ENCODE results near the gene OPTC. TPM values are rescaled to one million over a fixed set of nuclear protein-coding genes. Genes with fewer than 3 reads are reported as not detected.
A peak's percentile ranks its signal among the peaks of the same experiment; 100 is the strongest.

Gene OPTC
- total RNA-seq, 1 donor: not detected

DNA sequence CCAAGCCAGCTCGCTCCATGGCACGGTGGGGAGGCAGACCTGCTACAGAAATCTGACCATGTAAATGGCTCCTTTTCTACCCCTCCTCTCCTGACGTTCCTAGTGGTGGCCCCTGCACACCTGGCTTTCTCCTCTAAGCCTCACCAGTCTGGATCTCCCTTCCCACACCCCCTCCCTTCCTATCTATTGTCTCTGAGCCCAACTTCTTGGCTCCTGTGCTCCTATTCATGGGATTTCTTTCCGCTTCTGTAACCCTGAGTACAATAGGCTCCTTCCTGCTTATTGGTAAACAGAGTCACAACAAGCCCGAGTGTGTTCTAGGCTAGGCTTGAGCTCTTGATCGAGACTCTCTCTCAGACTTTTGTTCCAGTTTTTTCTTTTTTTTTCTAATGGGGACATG lies 17.6 kb downstream of the OPTC start:
- no peak overlapping the region for H3K27ac ChIP-seq (ENCODE audit: low read depth, low read length)
- DNase-seq (ENCODE audit: insufficient read length, low spot score, missing footprints): no peak
- H3K4me1 ChIP-seq (ENCODE audit: insufficient read depth, low read length): peaks cover 40% of the 10 kb centered on the region

DNA sequence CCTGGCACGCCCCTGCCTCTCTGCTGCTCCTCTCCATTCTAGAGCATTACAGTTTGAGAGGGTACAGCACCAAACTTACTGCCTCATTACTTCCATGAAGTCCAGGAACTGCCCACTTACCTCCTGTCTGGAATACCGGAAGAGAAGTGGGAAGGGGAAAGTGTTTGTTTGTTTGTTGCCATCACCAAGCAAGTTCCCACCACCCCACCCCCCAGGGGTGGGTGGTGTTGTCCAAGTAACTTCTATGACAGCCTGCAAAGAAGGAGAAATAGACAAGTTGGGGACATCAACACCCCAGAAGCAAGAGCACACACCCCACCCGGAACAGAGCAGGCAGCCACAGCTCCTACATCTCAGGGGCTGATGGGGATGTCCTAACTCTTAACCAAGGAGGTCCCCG lies 18.0 kb downstream of the OPTC start:
- H3K27me3 ChIP-seq (ENCODE audit: insufficient read depth, low read length): no peaks in the 10 kb centered on the region
- TF ChIP-seq, protein P1, sequence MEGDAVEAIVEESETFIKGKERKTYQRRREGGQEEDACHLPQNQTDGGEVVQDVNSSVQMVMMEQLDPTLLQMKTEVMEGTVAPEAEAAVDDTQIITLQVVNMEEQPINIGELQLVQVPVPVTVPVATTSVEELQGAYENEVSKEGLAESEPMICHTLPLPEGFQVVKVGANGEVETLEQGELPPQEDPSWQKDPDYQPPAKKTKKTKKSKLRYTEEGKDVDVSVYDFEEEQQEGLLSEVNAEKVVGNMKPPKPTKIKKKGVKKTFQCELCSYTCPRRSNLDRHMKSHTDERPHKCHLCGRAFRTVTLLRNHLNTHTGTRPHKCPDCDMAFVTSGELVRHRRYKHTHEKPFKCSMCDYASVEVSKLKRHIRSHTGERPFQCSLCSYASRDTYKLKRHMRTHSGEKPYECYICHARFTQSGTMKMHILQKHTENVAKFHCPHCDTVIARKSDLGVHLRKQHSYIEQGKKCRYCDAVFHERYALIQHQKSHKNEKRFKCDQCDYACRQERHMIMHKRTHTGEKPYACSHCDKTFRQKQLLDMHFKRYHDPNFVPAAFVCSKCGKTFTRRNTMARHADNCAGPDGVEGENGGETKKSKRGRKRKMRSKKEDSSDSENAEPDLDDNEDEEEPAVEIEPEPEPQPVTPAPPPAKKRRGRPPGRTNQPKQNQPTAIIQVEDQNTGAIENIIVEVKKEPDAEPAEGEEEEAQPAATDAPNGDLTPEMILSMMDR (IDR thresholded peaks at IDR 0.05; ENCODE audit: extremely low read depth, low read depth, low read length): no peak
- H3K9me3 ChIP-seq (ENCODE audit: low read depth, low read length): no peaks in the 10 kb centered on the region
- peak overlapping the region; percentile 88 for H3K27ac ChIP-seq (ENCODE audit: low read depth, low read length)
- no peak overlapping the region for H3K4me3 ChIP-seq (ENCODE audit: insufficient read depth, low read length)
- H4K20me1 ChIP-seq (ENCODE audit: insufficient read depth, low read length): no peaks in the 10 kb centered on the region
- peaks cover 39% of the 10 kb centered on the region for H3K4me1 ChIP-seq (ENCODE audit: insufficient read depth, low read length)
- no peak overlapping the region for H3K4me2 ChIP-seq (ENCODE audit: insufficient read depth, low read length)
- H2AFZ ChIP-seq (ENCODE audit: low read length): no peak overlapping the region
- no peaks in the 10 kb centered on the region for H3K79me2 ChIP-seq (ENCODE audit: insufficient read depth, low read length)
- no peaks in the 10 kb centered on the region for H3K36me3 ChIP-seq (ENCODE audit: insufficient read depth, low read length)
- DNase-seq (ENCODE audit: insufficient read length, low spot score, missing footprints): no peak

More for the DNA sequence above, 17.6 kb downstream of the OPTC start:
- Histone ChIP-seq H3K9me3 (ENCODE audit: low read depth, low read length) (no peaks in the 10 kb centered on the region), H3K36me3 (ENCODE audit: insufficient read depth, low read length) (no peaks in the 10 kb centered on the region), H3K4me2 (ENCODE audit: insufficient read depth, low read length) (no peak overlapping the region), H4K20me1 (ENCODE audit: insufficient read depth, low read length) (no peaks in the 10 kb centered on the region), H3K27me3 (ENCODE audit: insufficient read depth, low read length) (no peaks in the 10 kb centered on the region), H3K4me3 (ENCODE audit: insufficient read depth, low read length) (no peak overlapping the region), H2AFZ (ENCODE audit: low read length) (no peak overlapping the region), H3K79me2 (ENCODE audit: insufficient read depth, low read length) (no peaks in the 10 kb centered on the region)
- TF ChIP-seq, protein P1 (IDR thresholded peaks at IDR 0.05; ENCODE audit: extremely low read depth, low read depth, low read length): no peak

DNA sequence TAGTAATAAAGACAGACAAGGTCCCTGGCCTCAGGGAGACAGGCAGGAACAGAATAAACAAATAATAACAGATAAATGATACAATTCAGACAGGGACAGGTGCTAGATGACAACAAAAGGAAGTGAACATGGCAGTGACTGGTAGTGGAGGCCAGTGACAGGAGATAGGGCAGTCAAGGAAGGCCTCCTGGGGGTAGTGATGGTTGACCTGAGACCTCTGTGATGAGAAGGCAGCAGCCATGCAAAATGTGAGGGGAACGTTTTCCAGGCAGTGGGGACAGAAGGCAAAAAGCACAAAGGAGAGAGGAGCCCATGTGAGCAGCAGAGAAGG lies 18.5 kb downstream of the OPTC start:
- no peaks in the 10 kb centered on the region for H3K9me3 ChIP-seq (ENCODE audit: low read depth, low read length)
- TF ChIP-seq, protein P1 (IDR thresholded peaks at IDR 0.05; ENCODE audit: extremely low read depth, low read depth, low read length): no peak
- H3K36me3 ChIP-seq (ENCODE audit: insufficient read depth, low read length): no peaks in the 10 kb centered on the region
- no peaks in the 10 kb centered on the region for H3K27me3 ChIP-seq (ENCODE audit: insufficient read depth, low read length)
- H3K27ac ChIP-seq (ENCODE audit: low read depth, low read length): peak overlapping the region; percentile 88
- H4K20me1 ChIP-seq (ENCODE audit: insufficient read depth, low read length): no peaks in the 10 kb centered on the region
- peaks cover 33% of the 10 kb centered on the region for H3K4me1 ChIP-seq (ENCODE audit: insufficient read depth, low read length)
- no peak for DNase-seq (ENCODE audit: insufficient read length, low spot score, missing footprints)
- H3K4me2 ChIP-seq (ENCODE audit: insufficient read depth, low read length): peak overlapping the region; percentile 73
- H3K79me2 ChIP-seq (ENCODE audit: insufficient read depth, low read length): no peaks in the 10 kb centered on the region
- peak overlapping the region; percentile 33 for H2AFZ ChIP-seq (ENCODE audit: low read length)
- no peak overlapping the region for H3K4me3 ChIP-seq (ENCODE audit: insufficient read depth, low read length)

DNA sequence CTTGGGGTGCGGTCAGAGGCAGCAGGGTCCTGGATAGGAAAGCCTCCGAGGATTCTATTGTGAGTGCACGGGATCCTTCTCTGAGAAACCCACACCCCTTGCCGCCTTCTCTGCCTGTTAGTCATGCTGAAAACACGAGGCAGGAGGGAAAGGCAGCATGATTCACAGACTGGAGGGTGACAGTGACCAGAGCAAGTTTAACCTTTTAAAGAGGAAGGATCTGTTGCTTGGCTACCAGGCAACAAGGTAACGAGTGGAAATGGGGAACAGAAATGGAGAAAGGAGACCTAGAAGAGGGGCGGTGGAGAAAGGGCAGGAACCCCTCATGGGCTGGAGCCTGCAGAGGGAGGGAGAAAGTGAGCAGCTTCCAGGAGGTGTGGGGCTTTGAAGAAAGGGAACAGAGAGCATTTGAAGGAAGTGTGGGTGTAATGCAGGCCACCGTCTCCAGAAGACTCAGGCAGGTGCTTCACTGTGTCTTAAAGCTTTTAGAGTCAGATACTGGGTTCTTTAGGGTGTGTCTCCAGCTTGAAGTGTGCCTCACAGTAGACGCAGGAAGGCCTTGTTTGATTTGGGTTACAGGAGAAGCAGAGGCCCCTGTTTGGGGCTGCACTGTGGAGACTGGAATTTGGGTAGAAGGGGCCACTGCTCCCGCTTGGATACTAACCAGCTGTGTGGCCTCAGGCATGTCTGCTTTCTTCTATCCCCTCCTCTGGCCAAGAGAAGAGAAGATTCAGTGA lies 19.1 kb downstream of the OPTC start:
- H4K20me1 ChIP-seq (ENCODE audit: insufficient read depth, low read length): no peaks in the 10 kb centered on the region
- peak; percentile 98 for DNase-seq (ENCODE audit: insufficient read length, low spot score, missing footprints)
- H3K4me1 ChIP-seq (ENCODE audit: insufficient read depth, low read length): peaks cover 32% of the 10 kb centered on the region
- no peaks in the 10 kb centered on the region for H3K27me3 ChIP-seq (ENCODE audit: insufficient read depth, low read length)
- H3K36me3 ChIP-seq (ENCODE audit: insufficient read depth, low read length): no peaks in the 10 kb centered on the region
- H2AFZ ChIP-seq (ENCODE audit: low read length): peak overlapping the region; percentile 33
- H3K4me3 ChIP-seq (ENCODE audit: insufficient read depth, low read length): peak overlapping the region; percentile 27
- peak overlapping the region; percentile 88 for H3K27ac ChIP-seq (ENCODE audit: low read depth, low read length)
- TF ChIP-seq, protein P1 (IDR thresholded peaks at IDR 0.05; ENCODE audit: extremely low read depth, low read depth, low read length): no peak
- H3K9me3 ChIP-seq (ENCODE audit: low read depth, low read length): no peaks in the 10 kb centered on the region
- no peaks in the 10 kb centered on the region for H3K79me2 ChIP-seq (ENCODE audit: insufficient read depth, low read length)
- peak overlapping the region; percentile 73 for H3K4me2 ChIP-seq (ENCODE audit: insufficient read depth, low read length)
